ENCODE results near the gene AP1S3.
"Not testable (repeated sequence)": the region's sequence is repeated elsewhere in the genome, so short reads cannot be mapped to it uniquely, and the experiment has no call there.

DNA sequence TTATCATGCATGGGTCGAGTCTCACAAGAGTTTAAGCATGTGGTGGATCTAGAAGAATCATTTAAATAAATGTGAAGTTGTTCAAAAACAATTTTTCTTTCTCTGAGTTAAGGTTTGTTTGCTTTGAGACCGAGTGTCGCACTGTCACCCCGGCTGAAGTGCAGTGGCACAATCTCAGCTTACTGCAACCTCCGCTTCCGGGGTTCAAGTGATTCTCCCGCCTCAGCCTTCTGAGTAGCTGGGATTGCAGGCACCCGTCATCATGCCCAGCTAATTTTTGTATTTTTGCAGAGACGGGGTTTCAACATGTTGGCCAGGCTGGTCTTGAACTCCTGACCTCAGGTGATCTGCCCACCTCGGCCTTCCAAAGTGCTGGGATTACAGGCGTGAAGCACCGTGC is 34.3 kb upstream of the AP1S3 start:
- TF ChIP-seq POLR2AphosphoS5 (IDR thresholded peaks at IDR 0.05; ENCODE audit: borderline replicate concordance, low read depth, low read length); EZH2 (IDR thresholded peaks at IDR 0.05): not testable (repeated sequence)
